ENCODE measurements around the gene SENP2. TPM values are rescaled to one million over a fixed set of nuclear protein-coding genes. Genes with fewer than 3 reads are reported as not detected.
A peak's percentile ranks its signal among the peaks of the same experiment; 100 is the strongest.
"Not testable (repeated sequence)": the region's sequence is repeated elsewhere in the genome, so short reads cannot be mapped to it uniquely, and the experiment has no call there.

SENP2 gene
- total RNA-seq, 1 experiment from 2014 or later = 36.1 TPM

- ChIA-PET CTCF (interaction anchor here (0.9 to 2.7 kb wide), 10 partner anchors 9 to 242 kb away, joined by 3 to 31 read pairs (median 4); partner anchors contain the start of genes LIPH and SENP2), RAD21 (ENCODE audit: low non-redundant PET in 1 of 2, low total read pairs in 2 of 2, uncharacterized antibody in 2 of 2, unreplicated experiment in 2 of 2) (interaction anchor here (0.7 to 2.2 kb wide), 5 partner anchors 11 to 115 kb away, joined by 4 to 10 read pairs (median 7); partner anchors contain the start of gene SENP2 (in 1 of the 2)), POLR2A (interaction anchor here (1.0 to 2.3 kb wide), 3 partner anchors 11 to 23 kb away, joined by 3 to 11 read pairs (median 6); partner anchors contain the start of genes LIPH and SENP2)
- not testable (repeated sequence) for H3K9ac ChIP-seq (ENCODE audit: low read length); H3K36me3 ChIP-seq (ENCODE audit: control insufficient read depth in 1 of 2, insufficient read depth in 2 of 2, low read length in 2 of 2); H3K9me3 ChIP-seq (ENCODE audit: control insufficient read depth in 1 of 2, insufficient read depth in 1 of 2, low read depth in 1 of 2, low read length in 2 of 2); H3K4me3 ChIP-seq (replicated peaks in 1 of 2; ENCODE audit: low read depth in 1 of 2, low read length in 2 of 2); DNase-seq (ENCODE audit: low read depth, low spot score); H3K4me1 ChIP-seq (ENCODE audit: control insufficient read depth in 1 of 2, insufficient read depth in 2 of 2, low read length in 2 of 2); BruUV-seq (replicated peaks); H4K20me1 ChIP-seq (ENCODE audit: insufficient read depth); H3K79me2 ChIP-seq (ENCODE audit: insufficient read depth, low read length); H3K9me2 ChIP-seq (ENCODE audit: insufficient read depth); H3K27ac ChIP-seq (ENCODE audit: low read depth, low read length); H3K27me3 ChIP-seq (ENCODE audit: insufficient read depth, low read length)
- Histone ChIP-seq H2AFZ (ENCODE audit: low read depth, low read length, poor library complexity, severe bottlenecking) (peak overlapping the region; percentile 64), H3K4me2 (ENCODE audit: low read length) (peak overlapping the region; percentile 26)
- ATAC-seq = peak; percentile 99
- TF ChIP-seq RAD21 (IDR thresholded peaks at IDR 0.05; ENCODE audit: low read depth) = peak; percentile 71
- TF ChIP-seq CTCF (IDR thresholded peaks at IDR 0.05 in 2 of 3, conservative IDR thresholded peaks at IDR 0.05 in 1 of 3; ENCODE audit: borderline replicate concordance in 1 of 3, insufficient read depth in 1 of 3, low read depth in 2 of 3, low read length in 2 of 3) = peak; percentile 34 to 63 (median 60); a peak in 4 of 6 replicates
- intact Hi-C loops (cut with micrococcal nuclease) = loop anchor here (5.0 kb wide), 2 partner anchors 113 to 223 kb away; no protein-coding TSS in a partner anchor
These were observed 10.8 kb upstream of the SENP2 start for GRCh38 chr3:185575108-185575869.

- intact Hi-C loops (cut with micrococcal nuclease) = no loop called here
- ATAC-seq = no peak
- RAD21 ChIA-PET (ENCODE audit: low non-redundant PET in 1 of 2, low total read pairs in 2 of 2, uncharacterized antibody in 2 of 2, unreplicated experiment in 2 of 2) = no interaction called here
These were observed 3.9 kb upstream of the SENP2 start for GRCh38 chr3:185582236-185582635.

More at GRCh38 chr3:185582236-185582635, 3.9 kb upstream of the SENP2 start:
- Histone ChIP-seq H3K9ac (ENCODE audit: low read length) (no peak overlapping the region), H3K9me2 (ENCODE audit: insufficient read depth) (no peaks in the 10 kb centered on the region), H3K9me3 (ENCODE audit: control insufficient read depth in 1 of 2, insufficient read depth in 1 of 2, low read depth in 1 of 2, low read length in 2 of 2) (no peaks in the 10 kb centered on the region), H3K27ac (ENCODE audit: low read depth, low read length) (no peak overlapping the region), H3K4me2 (ENCODE audit: low read length) (no peak overlapping the region), H3K36me3 (ENCODE audit: control insufficient read depth in 1 of 2, insufficient read depth in 2 of 2, low read length in 2 of 2) (no peaks in the 10 kb centered on the region), H3K27me3 (ENCODE audit: insufficient read depth, low read length) (no peaks in the 10 kb centered on the region), H2AFZ (ENCODE audit: low read depth, low read length, poor library complexity, severe bottlenecking) (no peak overlapping the region), H3K4me1 (ENCODE audit: control insufficient read depth in 1 of 2, insufficient read depth in 2 of 2, low read length in 2 of 2) (peaks cover 4 to 18% of the 10 kb centered on the region in 2 experiments; a peak in 3 of 4 replicates), H4K20me1 (ENCODE audit: insufficient read depth) (no peaks in the 10 kb centered on the region), H3K79me2 (ENCODE audit: insufficient read depth, low read length) (peaks cover 9% of the 10 kb centered on the region), H3K4me3 (replicated peaks in 1 of 2; ENCODE audit: low read depth in 1 of 2, low read length in 2 of 2) (no peak overlapping the region)
- DNase-seq (ENCODE audit: low read depth, low spot score) = no peak
- CTCF ChIA-PET = interaction anchor here (1.2 kb wide), 1 partner anchor 23 kb away, joined by 4 read pairs; no protein-coding TSS in a partner anchor
- no peak for TF ChIP-seq FOSL1 (IDR thresholded peaks at IDR 0.05; ENCODE audit: low read depth)
- POLR2A ChIA-PET = no interaction called here
- BruUV-seq (replicated peaks) = no TSS peak
